Kidney tubule cell (primary cell): ENCODE data around the gene TBC1D17.
A peak's percentile ranks its signal among the peaks of the same experiment; 100 is the strongest.
"Not testable (repeated sequence)": the region's sequence is repeated elsewhere in the genome, so short reads cannot be mapped to it uniquely, and the experiment has no call there.

Experiments
- DNase-seq: peaks from one replicate; pipeline ENCODE4 v3.0.0-alpha.2; 2018; ENCODE audit warnings: low spot score

TBC1D17 gene

GRCh38 chr19:49921871-49922795 lies 44.6 kb downstream of the TBC1D17 start:
- peak; percentile 57 for DNase-seq

DNA sequence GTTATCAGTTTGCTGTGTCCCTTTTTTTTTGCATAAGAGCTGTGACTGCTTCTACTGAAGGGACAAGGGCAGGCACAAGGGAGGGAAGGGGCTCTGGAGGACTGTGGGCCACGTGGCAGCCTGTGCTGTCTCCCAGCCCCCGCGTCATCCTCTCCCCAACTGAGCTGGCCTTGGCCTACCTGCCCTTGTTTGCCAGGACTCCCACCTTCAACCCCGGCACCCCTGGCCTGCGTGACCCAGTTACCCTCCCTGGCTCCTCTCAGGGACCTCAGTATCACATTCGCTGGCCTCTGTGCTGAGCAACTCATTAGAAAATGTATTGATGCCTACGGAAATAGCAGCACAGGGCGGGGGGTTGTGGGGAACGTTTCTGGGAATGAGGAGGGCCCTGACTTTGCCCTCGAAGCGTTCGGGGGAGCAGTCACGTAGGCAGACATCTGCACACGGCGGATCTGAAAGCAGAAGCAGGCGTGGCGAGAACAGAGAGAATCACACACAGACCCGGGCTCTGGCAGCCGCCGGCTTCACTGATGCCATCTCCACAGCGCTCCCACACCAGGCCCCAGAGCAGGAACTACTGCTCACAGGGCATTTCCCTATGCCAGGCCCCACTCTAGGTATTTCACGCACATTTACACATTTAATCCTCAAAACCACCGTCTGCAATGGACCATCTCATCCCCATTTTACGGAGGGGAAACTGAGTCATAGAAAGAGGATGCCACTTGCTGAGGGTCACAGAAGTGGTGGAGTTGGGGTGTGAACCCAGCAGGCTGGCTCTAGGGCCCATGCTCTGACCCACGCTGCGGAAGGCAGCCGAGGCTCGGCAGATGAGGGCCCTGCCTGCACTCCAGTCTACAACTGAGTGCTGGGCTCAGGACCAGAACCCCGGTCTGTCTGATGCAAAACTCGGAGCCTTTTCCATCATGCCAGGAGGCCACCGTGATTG lies 45.8 kb downstream of the TBC1D17 start:
- no peak for DNase-seq

GRCh38 chr19:49924004-49924880 lies 46.7 kb downstream of the TBC1D17 start:
- no peak for DNase-seq

DNA sequence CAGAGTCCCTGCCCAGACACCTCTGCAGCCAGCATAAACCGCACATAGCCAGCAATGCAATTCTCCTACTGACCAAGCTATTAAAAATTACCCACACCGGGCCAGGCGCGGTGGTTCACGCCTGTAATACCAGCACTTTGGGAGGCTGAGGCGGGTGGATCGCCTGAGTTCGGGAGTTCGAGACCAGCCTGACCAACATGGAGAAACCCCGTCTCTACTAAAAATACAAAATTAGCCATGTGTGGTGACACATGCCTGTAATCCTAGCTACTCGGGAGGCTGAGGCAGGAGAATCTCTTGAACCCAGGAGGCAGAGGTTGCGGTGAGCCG lies 47.3 kb downstream of the TBC1D17 start:
- not testable (repeated sequence) for DNase-seq

GRCh38 chr19:49925486-49925885 lies 48.0 kb downstream of the TBC1D17 start:
- no peak for DNase-seq

DNA sequence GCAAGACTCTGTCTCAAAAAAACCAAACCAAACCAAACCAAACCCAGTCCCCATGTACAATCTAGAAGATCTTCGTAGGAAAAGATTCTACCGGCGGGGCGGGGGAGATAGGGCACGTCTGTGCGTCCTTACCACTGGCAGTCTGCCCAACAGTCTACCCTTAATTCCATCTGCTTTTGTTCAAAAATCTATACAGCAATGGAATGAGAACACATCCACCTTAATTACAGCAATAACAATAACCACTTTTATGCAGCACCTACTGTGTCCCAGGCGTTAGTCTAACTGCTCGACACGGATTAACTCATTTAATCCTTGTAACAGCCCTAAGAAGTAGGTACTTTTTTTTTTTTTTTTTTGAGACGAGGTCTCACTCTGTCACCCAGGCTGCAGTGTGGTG lies 49.0 kb downstream of the TBC1D17 start:
- no peak for DNase-seq

GRCh38 chr19:49927526-49928264 lies 50.2 kb downstream of the TBC1D17 start:
- DNase-seq = no peak

GRCh38 chr19:49929121-49929610 lies 51.7 kb downstream of the TBC1D17 start, which contains the start of the genes ATF5 and NUP62:
Gene ATF5, plus strand, starts transcription at chr19:49929205. Its CDS starts 1,646 bp downstream, at chr19:49930851.
Gene NUP62, minus strand, starts transcription at chr19:49929504. Its CDS starts 19,697 bp downstream, at chr19:49909807.
- DNase-seq = peak; percentile 86

DNA sequence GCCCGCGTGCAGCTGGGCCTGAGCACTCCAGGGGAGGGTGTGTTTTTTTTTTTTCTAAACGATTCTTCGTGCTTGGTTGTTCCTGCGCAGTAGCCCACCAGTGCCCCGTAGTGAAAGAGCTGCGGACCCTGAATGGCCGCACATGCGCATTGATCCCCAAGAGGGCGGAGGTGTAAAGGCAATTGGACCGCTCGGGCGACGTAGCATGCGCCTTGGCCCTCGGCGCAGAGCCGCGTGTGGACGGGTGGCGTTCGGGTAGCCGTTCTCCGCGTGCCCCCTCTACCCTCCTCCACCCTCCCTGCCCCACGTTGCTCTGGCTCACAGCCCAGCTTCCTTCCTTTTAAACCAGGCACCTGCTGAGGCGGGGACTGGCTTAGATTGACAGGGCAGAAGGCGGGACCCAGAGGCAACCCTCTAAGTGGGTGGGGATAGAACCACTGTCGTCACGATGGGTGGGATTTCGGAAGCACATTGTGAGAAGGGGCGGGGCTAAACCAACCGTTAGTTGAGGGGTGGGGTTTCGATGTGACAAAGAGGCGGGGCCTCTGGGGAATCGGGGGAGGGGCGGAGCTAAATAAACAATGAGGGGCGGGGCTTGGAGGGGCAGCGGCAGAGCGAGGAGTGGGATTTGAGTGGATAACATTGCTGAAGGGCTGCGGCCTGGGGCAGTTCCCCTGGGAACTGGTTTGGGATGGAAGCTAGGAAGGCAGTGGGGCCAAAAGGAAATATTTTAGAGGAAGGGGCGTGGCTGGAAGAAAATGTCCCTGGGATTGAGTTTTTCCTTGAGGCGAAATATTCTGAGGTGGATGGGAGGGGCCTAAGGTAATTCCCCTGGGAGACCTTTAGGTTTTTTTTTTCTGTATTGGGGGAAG lies 52.3 kb downstream of the TBC1D17 start:
- DNase-seq = peak; percentile 97

GRCh38 chr19:49930483-49931011 lies 53.0 kb downstream of the TBC1D17 start:
- DNase-seq = no peak

DNA sequence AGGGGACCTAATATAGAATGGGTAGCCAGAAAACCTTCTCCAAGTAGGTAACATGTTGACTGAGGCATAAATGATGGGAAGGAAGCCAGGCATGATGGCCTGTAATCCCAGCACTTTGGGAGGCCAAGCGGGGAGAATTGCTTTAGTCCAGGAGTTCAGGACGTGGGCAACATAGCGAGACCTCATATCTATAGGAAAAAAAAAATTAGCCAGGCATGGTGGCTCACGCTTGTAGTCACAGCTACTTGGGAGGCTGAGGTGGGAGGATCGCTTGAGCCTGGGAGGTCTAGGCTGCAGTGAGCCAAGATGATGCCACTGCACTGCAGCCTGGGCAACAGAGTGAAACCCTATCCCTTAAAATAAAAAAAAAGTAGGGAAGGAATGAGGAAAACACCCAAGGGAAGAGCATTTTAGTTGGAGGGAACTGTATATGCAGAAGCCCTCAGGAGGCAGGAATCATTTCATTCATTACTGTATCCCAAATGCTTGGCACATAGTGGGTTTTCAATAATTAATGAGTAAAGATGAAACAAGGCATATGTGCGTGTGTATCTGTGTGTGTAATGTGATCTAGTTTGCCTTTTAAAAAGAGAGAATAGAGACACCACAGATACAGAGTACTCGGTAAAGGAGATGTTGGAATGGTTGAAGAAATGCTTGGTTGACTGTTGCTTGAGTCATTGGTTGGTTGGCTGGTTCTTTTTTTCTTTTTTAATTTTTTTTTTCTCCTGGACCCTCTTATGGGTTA lies 54.0 kb downstream of the TBC1D17 start:
- DNase-seq = no peak

- peak; percentile 90 for DNase-seq
These were observed 54.5 kb downstream of the TBC1D17 start for GRCh38 chr19:49932041-49932451.

GRCh38 chr19:49932731-49933131 lies 55.2 kb downstream of the TBC1D17 start:
- no peak for DNase-seq

GRCh38 chr19:49933643-49934042 lies 56.1 kb downstream of the TBC1D17 start:
- DNase-seq = no peak

GRCh38 chr19:49936549-49936948 lies 59.0 kb downstream of the TBC1D17 start:
- no peak for DNase-seq

- DNase-seq = peak; percentile 66
These were observed 60.4 kb downstream of the TBC1D17 start for GRCh38 chr19:49937750-49938381.
